ENCODE results near the gene CDHR2. TPM values are rescaled to one million over a fixed set of nuclear protein-coding genes. Genes with fewer than 3 reads are reported as not detected.

Gene CDHR2
- total RNA-seq, 1 experiment from 2014 or later, result 7.8 TPM

- H3K9me3 Mint-ChIP-seq (ENCODE audit: low read depth, unreplicated experiment), result no peaks in the 10 kb centered on the region
- H3K4me1 Mint-ChIP-seq (ENCODE audit: low read depth, unreplicated experiment), result no peaks in the 10 kb centered on the region
- peaks cover 14% of the 10 kb centered on the region for H3K27me3 Mint-ChIP-seq (ENCODE audit: unreplicated experiment)
- no TSS peak for BruUV-seq (replicated peaks)
- no peak overlapping the region for H3K4me3 Mint-ChIP-seq (ENCODE audit: low read depth, unreplicated experiment)
- H3K36me3 Mint-ChIP-seq (ENCODE audit: insufficient read depth, unreplicated experiment), result no peaks in the 10 kb centered on the region
- no peak overlapping the region for H3K27ac Mint-ChIP-seq (ENCODE audit: unreplicated experiment)
- intact Hi-C loops (cut with micrococcal nuclease; ENCODE audit: unreplicated experiment), result no loop called here
- CTCF ChIA-PET, result no interaction called here
- TF ChIP-seq, protein P1, sequence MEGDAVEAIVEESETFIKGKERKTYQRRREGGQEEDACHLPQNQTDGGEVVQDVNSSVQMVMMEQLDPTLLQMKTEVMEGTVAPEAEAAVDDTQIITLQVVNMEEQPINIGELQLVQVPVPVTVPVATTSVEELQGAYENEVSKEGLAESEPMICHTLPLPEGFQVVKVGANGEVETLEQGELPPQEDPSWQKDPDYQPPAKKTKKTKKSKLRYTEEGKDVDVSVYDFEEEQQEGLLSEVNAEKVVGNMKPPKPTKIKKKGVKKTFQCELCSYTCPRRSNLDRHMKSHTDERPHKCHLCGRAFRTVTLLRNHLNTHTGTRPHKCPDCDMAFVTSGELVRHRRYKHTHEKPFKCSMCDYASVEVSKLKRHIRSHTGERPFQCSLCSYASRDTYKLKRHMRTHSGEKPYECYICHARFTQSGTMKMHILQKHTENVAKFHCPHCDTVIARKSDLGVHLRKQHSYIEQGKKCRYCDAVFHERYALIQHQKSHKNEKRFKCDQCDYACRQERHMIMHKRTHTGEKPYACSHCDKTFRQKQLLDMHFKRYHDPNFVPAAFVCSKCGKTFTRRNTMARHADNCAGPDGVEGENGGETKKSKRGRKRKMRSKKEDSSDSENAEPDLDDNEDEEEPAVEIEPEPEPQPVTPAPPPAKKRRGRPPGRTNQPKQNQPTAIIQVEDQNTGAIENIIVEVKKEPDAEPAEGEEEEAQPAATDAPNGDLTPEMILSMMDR (IDR thresholded peaks at IDR 0.05; ENCODE audit: unreplicated experiment), result no peak
- DNase-seq, result no peak
Measured at GRCh38 chr5:176561259-176561658, 12.1 kb downstream of the CDHR2 start.

- TF ChIP-seq, protein P1 (IDR thresholded peaks at IDR 0.05; ENCODE audit: unreplicated experiment), result no peak
- DNase-seq, result no peak
- no peaks in the 10 kb centered on the region for H3K4me1 Mint-ChIP-seq (ENCODE audit: low read depth, unreplicated experiment)
- CTCF ChIA-PET, result no interaction called here
- no peak overlapping the region for H3K27ac Mint-ChIP-seq (ENCODE audit: unreplicated experiment)
- no peaks in the 10 kb centered on the region for H3K36me3 Mint-ChIP-seq (ENCODE audit: insufficient read depth, unreplicated experiment)
- no peak overlapping the region for H3K4me3 Mint-ChIP-seq (ENCODE audit: low read depth, unreplicated experiment)
- intact Hi-C loops (cut with micrococcal nuclease; ENCODE audit: unreplicated experiment), result no loop called here
- BruUV-seq (replicated peaks), result no TSS peak
- H3K27me3 Mint-ChIP-seq (ENCODE audit: unreplicated experiment), result peaks cover 14% of the 10 kb centered on the region
- H3K9me3 Mint-ChIP-seq (ENCODE audit: low read depth, unreplicated experiment), result no peaks in the 10 kb centered on the region
Measured at GRCh38 chr5:176562189-176562588, 13.0 kb downstream of the CDHR2 start.

GRCh38 chr5:176564002-176564401, 14.9 kb downstream of the CDHR2 start:
- H3K36me3 Mint-ChIP-seq (ENCODE audit: insufficient read depth, unreplicated experiment), result no peaks in the 10 kb centered on the region
- no peak overlapping the region for H3K27ac Mint-ChIP-seq (ENCODE audit: unreplicated experiment)
- TF ChIP-seq, protein P1 (IDR thresholded peaks at IDR 0.05; ENCODE audit: unreplicated experiment), result no peak
- CTCF ChIA-PET, result no interaction called here
- DNase-seq, result no peak
- no peaks in the 10 kb centered on the region for H3K9me3 Mint-ChIP-seq (ENCODE audit: low read depth, unreplicated experiment)
- H3K4me3 Mint-ChIP-seq (ENCODE audit: low read depth, unreplicated experiment), result no peak overlapping the region
- H3K27me3 Mint-ChIP-seq (ENCODE audit: unreplicated experiment), result peaks cover 14% of the 10 kb centered on the region
- BruUV-seq (replicated peaks), result no TSS peak
- intact Hi-C loops (cut with micrococcal nuclease; ENCODE audit: unreplicated experiment), result no loop called here
- no peaks in the 10 kb centered on the region for H3K4me1 Mint-ChIP-seq (ENCODE audit: low read depth, unreplicated experiment)

DNA sequence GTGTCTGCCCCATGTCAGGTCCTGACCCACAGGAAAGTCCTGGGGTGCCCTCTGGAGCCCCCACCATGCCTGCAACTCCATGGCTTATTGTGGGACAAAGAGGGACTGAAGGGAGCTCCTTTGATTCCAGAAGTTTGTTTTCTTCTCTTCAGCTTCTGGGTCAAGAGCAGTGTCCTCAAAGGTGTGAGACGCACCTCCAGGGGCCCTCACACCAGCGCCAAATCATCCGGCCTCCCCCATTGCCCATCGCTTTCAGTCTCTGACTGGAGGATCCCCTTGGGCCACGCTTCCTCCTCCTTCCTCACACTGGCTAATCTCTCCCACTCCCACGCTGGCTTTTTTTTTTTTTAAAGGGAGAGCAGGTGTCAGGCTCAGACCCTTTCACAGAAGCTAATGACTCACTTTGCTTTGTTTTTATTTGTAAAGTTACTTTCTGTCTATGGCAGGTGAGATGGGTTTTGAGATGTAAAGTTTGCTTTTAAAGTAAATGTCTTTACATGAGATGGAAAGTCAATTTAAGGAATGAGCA, 16.7 kb downstream of the CDHR2 start:
- Mint-ChIP-seq H3K4me3 (ENCODE audit: low read depth, unreplicated experiment) (no peak overlapping the region), H3K4me1 (ENCODE audit: low read depth, unreplicated experiment) (no peaks in the 10 kb centered on the region), H3K36me3 (ENCODE audit: insufficient read depth, unreplicated experiment) (no peaks in the 10 kb centered on the region), H3K9me3 (ENCODE audit: low read depth, unreplicated experiment) (no peaks in the 10 kb centered on the region), H3K27ac (ENCODE audit: unreplicated experiment) (no peak overlapping the region), H3K27me3 (ENCODE audit: unreplicated experiment) (peaks cover 14% of the 10 kb centered on the region)
- intact Hi-C loops (cut with micrococcal nuclease; ENCODE audit: unreplicated experiment), result no loop called here
- BruUV-seq (replicated peaks), result no TSS peak
- CTCF ChIA-PET, result no interaction called here
- TF ChIP-seq, protein P1 (IDR thresholded peaks at IDR 0.05; ENCODE audit: unreplicated experiment), result no peak
- DNase-seq, result no peak
